HG03432 (cell line): ENCODE data around the gene CHST7.
"Not testable (repeated sequence)": the region's sequence is repeated elsewhere in the genome, so short reads cannot be mapped to it uniquely, and the experiment has no call there.

Experiments
- ATAC-seq: cut with Tn5 transposase; IDR thresholded peaks from one replicate; pipeline ENCODE4 v1.9.1; 2021; ENCODE audit warnings: mild to moderate bottlenecking, moderate library complexity; ENCODE audit not compliant: unreplicated experiment

Gene CHST7

GRCh38 chrX:46573331-46573891, at the start of gene CHST7:
Gene CHST7, plus strand, starts transcription at chrX:46573765. Its CDS starts 167 bp downstream, at chrX:46573932.
- ATAC-seq, result peak; percentile 64

GRCh38 chrX:46528640-46529039, 44.9 kb upstream of the CHST7 start:
- not testable (repeated sequence) for ATAC-seq

- not testable (repeated sequence) for ATAC-seq
Measured at GRCh38 chrX:46529740-46530403, 43.7 kb upstream of the CHST7 start.

GRCh38 chrX:46530404-46530908, 43.1 kb upstream of the CHST7 start:
- ATAC-seq, result not testable (repeated sequence)

- ATAC-seq, result no peak
Measured at GRCh38 chrX:46531442-46531841, 42.1 kb upstream of the CHST7 start.

GRCh38 chrX:46543441-46543840, 30.1 kb upstream of the CHST7 start:
- ATAC-seq, result no peak

GRCh38 chrX:46544527-46544926, 29.0 kb upstream of the CHST7 start:
- ATAC-seq, result not testable (repeated sequence)

GRCh38 chrX:46545111-46546005, 28.2 kb upstream of the CHST7 start, which contains the start of gene ZNF674:
Gene ZNF674, minus strand, starts transcription at chrX:46545421. Its CDS starts 3,334 bp downstream, at chrX:46542087.
- ATAC-seq, result peak; percentile 93

GRCh38 chrX:46547857-46548256, 25.7 kb upstream of the CHST7 start:
- ATAC-seq, result no peak

- no peak for ATAC-seq
Measured at GRCh38 chrX:46549914-46550313, 23.7 kb upstream of the CHST7 start.

GRCh38 chrX:46551494-46552128, 22.0 kb upstream of the CHST7 start:
- no peak for ATAC-seq

GRCh38 chrX:46553935-46554334, 19.6 kb upstream of the CHST7 start:
- ATAC-seq, result no peak

GRCh38 chrX:46554942-46555341, 18.6 kb upstream of the CHST7 start:
- no peak for ATAC-seq

GRCh38 chrX:46559062-46559461, 14.5 kb upstream of the CHST7 start:
- no peak for ATAC-seq

- ATAC-seq, result peak; percentile 98
Measured at GRCh38 chrX:46561824-46562657, 11.5 kb upstream of the CHST7 start.

GRCh38 chrX:46567388-46567787, 6.2 kb upstream of the CHST7 start:
- no peak for ATAC-seq

- no peak for ATAC-seq
Measured at GRCh38 chrX:46569621-46570020, 3.9 kb upstream of the CHST7 start.

- no peak for ATAC-seq
Measured at GRCh38 chrX:46571423-46572339, 1.9 kb upstream of the CHST7 start.

- ATAC-seq, result peak; percentile 35
Measured at GRCh38 chrX:46572340-46572936, 1.1 kb upstream of the CHST7 start.
